OCI-M1 (cell line): Measurements from ENCODE around the gene CAMKK1.

ENCODE experiments used
- DNase-seq: peaks from one replicate; lab custom pipeline; 2025; lab: John Stamatoyannopoulos, UW

The CAMKK1 gene

GRCh38 chr17:3896108-3896967 is 3.5 kb upstream of the CAMKK1 start:
- DNase-seq: no peak

GRCh38 chr17:3895354-3895753 is 2.5 kb upstream of the CAMKK1 start:
- DNase-seq: no peak

- peak; percentile 37 for DNase-seq
Observed at GRCh38 chr17:3894911-3895343, 2.1 kb upstream of the CAMKK1 start.

GRCh38 chr17:3894188-3894587 is 1.3 kb upstream of the CAMKK1 start:
- no peak for DNase-seq

- DNase-seq: no peak
Observed at GRCh38 chr17:3893720-3894116, 865 bp upstream of the CAMKK1 start.

- peak; percentile 73 for DNase-seq
Observed at GRCh38 chr17:3892095-3892998, 506 bp downstream of the CAMKK1 start.

GRCh38 chr17:3891626-3892094 is 1.2 kb downstream of the CAMKK1 start:
- DNase-seq: no peak

- DNase-seq: no peak
Observed at GRCh38 chr17:3890878-3891219, 2.0 kb downstream of the CAMKK1 start.

- DNase-seq: no peak
Observed at GRCh38 chr17:3890082-3890877, 2.6 kb downstream of the CAMKK1 start.

GRCh38 chr17:3889325-3890012 is 3.4 kb downstream of the CAMKK1 start:
- DNase-seq: no peak

GRCh38 chr17:3888343-3889171 is 4.3 kb downstream of the CAMKK1 start:
- no peak for DNase-seq

- DNase-seq: no peak
Observed at GRCh38 chr17:3887804-3888203, 5.0 kb downstream of the CAMKK1 start.

GRCh38 chr17:3887394-3887793 is 5.5 kb downstream of the CAMKK1 start:
- DNase-seq: no peak

GRCh38 chr17:3886776-3887175 is 6.1 kb downstream of the CAMKK1 start:
- DNase-seq: no peak

- no peak for DNase-seq
Observed at GRCh38 chr17:3885970-3886369, 6.9 kb downstream of the CAMKK1 start.

GRCh38 chr17:3885271-3885670 is 7.6 kb downstream of the CAMKK1 start:
- no peak for DNase-seq

- DNase-seq: no peak
Observed at GRCh38 chr17:3884188-3884587, 8.7 kb downstream of the CAMKK1 start.

GRCh38 chr17:3882276-3882675 is 10.6 kb downstream of the CAMKK1 start:
- no peak for DNase-seq

- DNase-seq: no peak
Observed at GRCh38 chr17:3880983-3881382, 11.9 kb downstream of the CAMKK1 start.

GRCh38 chr17:3879591-3880417 is 13.0 kb downstream of the CAMKK1 start:
- DNase-seq: no peak
